ENCODE data around the gene GNAL. TPM values are rescaled to one million over a fixed set of nuclear protein-coding genes. Genes with fewer than 3 reads are reported as not detected.

The GNAL gene
- total RNA-seq, 1 experiment from 2014 or later: 0.17 TPM

DNA sequence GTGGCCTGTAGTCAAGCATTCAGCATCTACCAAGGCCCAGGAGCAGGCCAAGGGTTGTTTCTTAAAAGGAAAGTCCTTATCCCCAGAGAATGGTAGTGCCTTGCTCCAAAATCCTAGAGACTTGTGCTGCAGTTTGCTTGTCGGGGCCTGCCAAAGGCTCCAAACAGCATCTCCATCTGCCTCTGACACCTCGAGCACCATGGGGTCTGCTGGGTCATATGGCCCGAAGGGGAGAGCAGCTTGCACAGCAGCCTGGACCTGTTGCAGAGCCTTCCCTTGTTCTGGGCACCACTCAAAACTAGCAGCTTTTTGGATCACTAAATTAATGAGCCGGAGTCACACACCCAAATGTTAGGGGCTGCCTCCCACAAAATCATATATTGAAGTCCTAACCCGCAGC is 35.7 kb downstream of the GNAL start:
- no peak for DNase-seq (ENCODE audit: low read depth)

DNA sequence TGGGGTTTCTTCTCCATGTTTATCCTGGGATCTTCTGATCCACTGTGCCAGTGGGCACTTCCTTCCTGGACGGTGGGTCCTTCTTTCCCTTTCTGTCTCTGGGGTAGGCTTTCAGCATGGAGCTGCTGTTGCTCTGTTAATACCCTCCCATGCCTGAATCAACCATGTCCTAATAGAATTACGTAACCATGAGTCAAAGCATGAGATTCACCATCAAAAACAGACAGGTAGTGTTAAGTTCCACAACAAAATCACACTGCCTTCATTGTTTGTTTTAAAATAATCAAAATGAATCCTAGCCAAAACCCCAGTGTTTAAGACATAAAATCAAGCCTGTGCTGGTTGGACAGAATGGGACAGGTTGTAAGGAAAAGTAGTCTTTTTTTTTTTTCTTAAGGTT is 37.5 kb downstream of the GNAL start:
- DNase-seq (ENCODE audit: low read depth): no peak

DNA sequence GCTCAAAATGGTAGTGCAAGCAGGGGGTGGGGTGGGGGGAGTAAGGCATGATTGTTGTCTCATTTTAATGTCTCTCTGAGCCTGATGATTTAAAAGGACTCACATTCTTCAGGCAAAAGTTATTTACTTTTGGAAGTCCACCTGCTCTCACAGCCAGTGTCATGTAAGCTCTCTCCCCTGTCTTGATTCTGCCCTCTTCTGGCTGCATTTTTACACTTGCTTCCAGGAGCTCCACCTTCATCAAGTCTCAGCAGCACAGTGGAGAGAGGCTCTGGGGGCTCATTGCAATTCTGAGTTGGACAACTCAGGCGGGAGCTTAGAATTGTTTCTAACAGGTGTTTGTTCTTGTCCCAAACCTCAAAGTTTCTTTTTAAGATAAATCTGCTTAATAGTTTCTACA is 39.2 kb downstream of the GNAL start:
- peak; percentile 9 for DNase-seq (ENCODE audit: low read depth)

DNA sequence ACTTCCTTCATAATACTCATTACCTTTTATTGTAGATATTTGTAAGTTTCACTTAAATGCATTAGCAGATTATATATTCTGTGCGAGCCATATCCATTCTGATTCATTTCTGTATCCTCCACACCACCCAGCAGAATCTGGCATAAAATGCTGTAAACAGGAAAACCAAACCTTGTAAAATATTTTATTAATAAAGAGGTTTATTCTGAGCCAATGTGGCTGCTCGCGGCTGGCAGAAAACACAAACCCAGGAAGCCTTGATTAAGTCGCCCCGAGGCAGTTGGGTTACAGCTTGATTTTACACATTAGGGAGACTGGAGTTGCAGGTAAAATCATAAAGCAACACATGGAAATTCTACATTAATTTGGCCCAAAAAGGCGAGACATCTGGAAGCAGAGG is 40.5 kb downstream of the GNAL start:
- no peak for DNase-seq (ENCODE audit: low read depth)

DNA sequence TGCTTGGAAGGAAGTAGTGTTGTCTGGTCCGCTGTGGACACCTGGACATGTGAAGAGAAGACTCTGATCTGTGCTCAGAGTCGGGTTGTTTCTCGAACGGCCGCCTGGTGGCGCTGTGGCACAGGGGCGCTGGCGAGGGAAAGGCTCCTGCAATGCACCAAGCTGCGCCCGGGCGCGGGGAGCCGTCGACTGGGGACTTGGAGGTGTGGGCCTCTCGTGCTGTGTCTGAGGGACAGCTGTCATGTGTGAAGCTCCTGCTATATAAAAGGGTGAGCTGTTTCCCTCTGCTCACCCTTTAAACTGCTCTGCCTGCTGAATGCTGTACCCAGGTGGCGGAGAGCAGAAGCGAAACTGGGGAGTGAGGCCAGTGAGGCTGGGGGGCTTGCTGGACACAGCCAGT is 44.0 kb downstream of the GNAL start:
- DNase-seq (ENCODE audit: low read depth): peak; percentile 39

DNA sequence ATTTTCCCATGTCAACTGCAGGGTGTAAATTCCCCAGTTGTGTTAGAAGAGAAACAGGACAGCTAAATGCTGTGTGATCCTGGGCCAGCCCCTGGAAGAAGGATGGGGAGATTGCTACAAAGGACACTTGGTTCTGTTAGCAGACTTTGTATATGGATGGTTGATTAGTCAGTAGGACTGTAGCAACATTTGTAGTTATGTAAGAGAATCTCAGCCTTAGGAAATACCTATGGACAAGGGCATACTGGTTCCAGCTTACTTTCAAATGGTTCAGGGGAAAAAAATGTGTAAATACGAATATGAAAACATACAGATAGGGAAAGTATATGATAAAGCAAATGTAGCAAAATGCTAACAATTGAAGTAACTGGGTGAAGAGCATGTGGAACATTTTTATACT is 47.6 kb downstream of the GNAL start:
- DNase-seq (ENCODE audit: low read depth): peak; percentile 9

DNA sequence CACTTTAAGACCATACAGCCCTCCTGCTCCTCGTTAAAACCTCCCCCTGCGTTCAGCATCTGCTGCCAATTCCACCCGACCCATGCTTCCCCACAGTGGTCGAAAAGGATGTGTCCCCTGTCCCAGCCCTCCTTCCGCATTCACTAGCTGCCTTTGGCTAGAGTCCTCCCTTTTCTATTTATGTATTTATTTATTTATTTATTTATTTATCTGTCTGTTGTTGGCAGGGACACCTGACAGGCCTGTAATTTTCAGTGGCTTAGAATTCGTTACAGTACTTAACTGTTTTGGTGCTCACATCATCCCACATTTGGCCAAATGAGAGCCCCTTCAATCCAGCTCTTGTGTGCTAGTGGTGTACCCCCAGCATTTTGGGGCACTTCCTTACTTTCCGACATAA is 50.8 kb downstream of the GNAL start:
- DNase-seq (ENCODE audit: low read depth): no peak

DNA sequence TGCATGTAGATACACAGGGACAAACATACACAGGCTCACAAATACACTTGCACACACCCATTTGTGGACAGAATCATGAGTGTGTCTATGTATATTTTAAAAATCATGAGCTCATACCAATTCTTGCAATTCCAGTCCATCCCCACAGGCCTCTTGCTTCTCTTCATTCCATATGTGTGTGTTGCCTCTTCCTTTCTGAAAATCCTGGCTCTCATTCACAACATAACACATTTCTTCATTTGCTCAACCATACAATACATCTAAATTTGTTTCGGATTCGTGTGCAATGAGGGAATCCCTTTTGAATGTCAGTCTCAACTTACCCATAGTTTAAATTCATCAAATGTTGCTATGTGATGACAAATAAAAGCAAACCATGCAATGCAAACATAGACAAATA is 51.4 kb downstream of the GNAL start:
- no peak for DNase-seq (ENCODE audit: low read depth)

DNA sequence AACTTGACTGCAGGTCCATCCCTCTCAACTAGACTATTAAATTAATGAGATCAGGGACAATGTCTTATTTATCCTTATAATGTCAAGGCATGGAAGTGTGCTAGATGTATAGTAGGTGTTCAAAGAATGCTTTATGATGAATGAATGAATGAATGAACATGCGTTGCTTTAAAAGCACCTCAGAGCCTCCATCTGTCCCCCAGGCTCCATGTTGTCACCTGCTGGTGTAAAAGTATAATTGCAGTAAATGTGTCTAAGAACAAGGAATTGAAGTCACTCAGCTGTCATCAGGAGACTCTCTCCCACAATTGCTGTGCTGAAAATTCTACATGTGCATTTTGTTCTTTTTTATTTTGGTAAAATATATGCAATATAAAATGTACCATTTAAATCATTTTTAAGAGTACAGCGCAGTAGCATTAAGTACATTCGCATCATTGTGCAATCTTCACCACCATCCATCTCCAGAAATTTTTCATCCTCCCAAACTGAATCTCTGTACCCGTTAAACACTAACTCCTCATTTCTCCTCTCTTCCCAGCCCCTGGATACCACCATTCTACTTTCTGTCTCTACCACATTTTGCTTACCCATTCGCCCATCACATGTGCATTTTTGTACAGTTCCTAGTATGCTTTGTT is 52.6 kb downstream of the GNAL start:
- DNase-seq (ENCODE audit: low read depth): peak; percentile 7

DNA sequence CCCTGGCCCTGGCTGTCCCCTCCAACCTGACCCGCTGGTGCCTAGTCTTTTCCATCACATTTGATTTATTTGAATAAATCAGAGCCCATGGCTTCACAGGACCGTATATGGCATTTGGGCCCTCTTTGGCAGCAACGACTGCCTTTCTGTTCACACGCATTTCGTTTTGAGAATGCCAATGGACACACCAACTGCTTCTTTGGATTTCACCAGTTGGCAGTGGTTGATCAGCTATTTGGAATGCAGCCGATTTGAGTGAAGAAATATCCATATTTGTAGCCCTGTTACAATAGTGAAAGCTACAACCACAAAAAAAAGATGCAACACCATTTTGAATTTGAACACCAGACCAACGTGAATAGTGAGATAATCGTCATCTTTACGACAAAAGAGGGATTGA is 56.5 kb downstream of the GNAL start:
- no peak for DNase-seq (ENCODE audit: low read depth)

DNA sequence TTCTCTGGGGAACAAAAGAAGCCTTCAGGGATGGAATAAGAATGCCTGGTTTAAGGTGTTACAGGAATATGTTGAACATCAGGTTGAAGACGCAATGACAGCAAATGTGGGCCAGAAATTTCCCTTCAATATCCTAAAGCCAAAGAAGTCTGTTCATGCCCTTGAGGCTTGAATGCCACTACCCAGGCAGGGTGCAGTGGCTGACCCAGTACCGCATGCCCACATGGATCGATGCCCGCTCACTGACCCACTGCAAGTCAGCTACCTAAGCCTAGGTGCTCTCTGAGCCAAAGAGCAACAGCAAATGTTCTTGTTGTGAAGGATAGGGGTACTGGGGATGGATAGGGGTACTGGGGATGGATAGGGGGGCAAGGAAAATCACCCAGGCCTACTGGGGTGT is 58.2 kb downstream of the GNAL start:
- DNase-seq (ENCODE audit: low read depth): no peak

DNA sequence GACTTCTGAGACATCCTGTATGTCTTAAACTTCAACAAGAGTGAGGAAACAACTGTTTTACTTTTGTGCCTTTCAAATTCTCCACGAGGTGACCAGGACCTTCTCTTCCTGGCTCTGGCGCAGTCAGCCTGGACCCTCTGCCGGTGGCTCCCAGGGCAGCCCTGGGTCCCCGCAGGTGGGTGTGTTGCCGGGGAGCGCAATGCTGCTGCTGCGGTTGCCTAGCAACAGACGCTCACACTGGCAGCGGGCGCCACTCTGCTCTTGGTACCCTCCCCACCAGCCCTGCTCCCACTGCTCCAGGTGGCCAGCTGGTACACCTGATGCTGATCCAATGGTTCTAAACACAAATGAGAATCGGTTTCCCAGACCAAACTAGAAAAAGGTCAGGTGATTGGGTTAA is 58.7 kb downstream of the GNAL start:
- no peak for DNase-seq (ENCODE audit: low read depth)

DNA sequence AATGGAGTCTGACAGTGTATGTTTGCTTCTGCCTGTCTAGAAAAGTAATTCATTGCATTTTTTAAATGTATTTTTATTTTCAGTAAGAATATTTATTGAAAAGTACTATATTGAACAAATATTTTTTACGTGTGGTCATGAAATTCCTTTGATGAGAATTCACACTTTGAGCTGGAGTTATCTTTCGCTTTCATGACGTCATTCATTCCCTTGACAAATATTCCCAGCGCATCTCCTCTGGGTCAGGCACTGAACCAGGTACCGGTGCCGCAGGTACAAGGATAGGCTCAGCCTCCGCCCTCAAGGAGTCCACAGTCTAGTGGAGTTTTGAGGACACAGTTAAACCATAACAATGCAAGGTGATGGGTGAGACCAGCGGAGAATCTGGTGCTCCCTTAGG is 60.2 kb downstream of the GNAL start:
- DNase-seq (ENCODE audit: low read depth): no peak

DNA sequence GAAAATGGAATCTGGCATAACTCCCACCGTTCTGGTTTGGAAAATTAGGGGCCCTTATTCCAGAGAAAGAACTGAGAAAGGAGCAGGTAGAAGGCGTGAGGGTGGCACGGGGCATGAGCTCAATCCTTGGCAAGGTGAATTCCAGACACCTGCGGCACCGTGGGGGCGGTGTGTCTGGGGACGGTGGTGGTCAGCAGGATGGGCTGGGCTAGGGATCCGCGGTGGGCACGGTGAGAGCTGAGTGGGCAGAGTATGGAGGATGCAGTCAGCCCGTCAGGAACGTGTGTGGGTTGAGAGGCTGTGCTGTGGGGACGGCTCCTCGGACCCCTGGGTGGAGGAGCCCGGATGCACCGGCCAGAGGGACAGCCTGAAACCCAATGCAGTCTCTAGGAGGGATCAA is 61.1 kb downstream of the GNAL start:
- DNase-seq (ENCODE audit: low read depth): no peak

DNA sequence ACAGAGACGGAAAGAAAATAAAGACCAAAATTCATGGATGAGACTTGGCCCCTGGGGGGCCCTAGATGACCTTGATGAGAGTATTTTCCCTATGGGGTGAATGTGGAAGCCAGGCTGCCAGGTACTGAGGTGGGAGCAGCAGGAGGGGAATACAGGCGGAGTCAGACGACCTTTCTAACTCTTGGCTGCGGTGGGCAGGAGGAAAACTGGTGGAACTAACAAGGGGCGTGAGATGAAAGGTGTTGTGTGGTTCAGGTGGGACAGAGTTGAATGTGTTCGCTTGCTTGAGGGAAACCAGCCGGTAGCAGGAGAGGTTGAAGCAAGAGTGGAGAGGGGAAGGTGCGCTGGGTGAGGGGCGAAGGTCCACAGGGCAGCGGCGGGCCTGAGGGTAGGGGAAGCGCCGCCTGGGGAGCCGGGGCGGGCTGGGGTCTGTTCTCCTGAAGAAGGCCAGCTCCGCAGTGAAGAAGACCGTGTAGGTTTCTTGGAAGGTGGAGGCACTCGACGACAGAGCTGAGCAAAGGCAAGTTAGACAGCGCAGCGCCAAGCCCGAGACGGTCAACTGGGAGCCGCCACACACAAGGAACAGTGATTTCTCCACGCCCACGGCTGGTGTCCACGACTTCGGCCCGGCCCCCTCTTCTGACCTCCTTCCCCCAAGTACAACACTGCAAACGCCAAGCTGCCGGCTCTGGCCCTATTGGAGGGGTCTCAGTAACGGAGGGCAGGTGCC is 61.7 kb downstream of the GNAL start:
- no peak for DNase-seq (ENCODE audit: low read depth)

DNA sequence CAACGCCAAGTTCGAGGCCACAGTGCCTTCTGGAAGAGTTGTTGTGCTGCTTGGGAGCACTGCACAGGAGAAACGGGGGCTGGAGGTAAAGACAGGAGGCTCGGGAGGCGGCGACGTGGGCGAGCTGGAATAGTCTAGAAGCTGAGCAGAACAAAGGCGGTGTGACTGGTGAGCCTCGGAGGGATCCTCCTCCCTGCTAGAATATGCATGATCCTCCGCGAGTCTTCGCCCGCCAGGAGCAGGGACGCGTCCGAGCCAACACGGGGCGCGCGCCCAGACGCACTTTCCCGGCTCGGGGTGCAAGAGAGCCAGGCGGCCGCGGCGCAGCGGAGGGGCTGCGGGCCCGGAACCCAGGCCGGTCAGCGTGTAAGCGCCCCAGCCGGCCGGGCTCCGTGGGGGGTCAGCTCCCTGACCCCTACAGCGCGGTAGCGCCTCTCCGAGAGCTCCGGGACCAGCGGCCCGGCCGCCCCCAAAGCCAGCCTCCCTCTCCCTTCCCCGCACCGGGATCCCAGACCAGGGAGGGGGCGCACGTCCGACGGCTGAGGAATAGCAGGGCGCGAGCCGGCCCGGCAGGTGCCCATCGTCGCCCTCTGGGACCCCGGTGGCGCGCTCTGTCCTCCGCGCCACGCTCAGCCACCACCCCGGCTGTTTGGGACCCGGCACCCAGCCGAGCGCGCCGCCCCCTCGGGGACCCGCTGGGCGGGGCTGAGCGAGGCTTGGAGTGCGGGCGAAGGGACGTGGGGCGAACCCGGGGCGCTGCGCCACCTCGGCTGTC is 62.5 kb downstream of the GNAL start:
- DNase-seq (ENCODE audit: low read depth): no peak

DNA sequence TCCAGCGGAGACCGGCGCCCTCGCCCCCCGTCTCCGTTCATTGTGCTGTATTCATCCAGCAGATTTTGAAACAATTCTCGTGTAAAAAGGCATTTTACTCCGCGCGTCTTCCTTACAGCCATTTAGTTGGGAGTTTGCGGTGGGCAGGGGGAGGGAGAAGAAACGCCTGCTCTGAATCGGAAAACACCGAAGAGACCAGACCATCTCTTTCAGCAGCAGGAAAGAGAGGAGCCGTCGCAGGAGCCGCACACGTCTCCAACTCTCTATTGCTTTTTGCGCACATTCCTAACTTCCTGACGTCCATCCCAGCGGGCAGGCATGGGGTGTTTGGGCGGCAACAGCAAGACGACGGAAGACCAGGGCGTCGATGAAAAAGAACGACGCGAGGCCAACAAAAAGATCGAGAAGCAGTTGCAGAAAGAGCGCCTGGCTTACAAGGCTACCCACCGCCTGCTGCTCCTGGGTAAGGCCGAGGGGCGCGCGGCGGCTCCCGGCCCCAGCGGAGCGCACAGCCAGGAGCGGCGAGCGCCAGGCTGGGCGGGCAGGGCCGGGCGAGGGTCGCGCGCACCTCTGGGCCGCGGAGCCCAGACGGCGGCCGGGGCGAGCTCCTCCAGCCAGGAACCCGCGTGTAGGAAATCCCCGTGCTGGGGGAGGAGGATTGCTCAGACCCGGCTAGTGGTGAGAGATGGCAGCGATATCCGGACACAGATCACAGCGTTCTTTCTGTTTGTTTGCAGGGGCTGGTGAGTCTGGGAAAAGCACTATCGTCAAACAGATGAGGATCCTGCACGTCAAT is 63.2 kb downstream of the GNAL start:
- peak; percentile 6 for DNase-seq (ENCODE audit: low read depth)

DNA sequence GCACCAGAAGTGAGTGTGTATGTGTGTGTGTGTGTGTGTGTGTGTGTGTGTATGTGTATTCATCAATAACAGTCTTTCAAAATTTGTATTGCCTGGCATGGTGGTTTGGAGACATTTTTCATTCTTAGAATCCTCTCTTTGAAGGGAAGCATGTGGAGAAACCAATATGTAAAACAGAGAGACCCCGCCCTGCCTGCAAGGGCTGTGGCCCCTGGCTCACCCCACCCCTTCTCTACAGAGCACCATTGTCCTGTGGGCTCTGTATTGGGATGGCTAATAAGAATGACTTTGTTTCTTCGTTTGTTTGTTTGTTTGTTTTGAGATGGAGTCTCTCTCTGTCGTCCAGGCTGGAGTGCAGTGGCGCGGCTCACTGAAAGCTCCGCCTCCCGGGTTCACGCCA is 65.9 kb downstream of the GNAL start:
- DNase-seq (ENCODE audit: low read depth): no peak

DNA sequence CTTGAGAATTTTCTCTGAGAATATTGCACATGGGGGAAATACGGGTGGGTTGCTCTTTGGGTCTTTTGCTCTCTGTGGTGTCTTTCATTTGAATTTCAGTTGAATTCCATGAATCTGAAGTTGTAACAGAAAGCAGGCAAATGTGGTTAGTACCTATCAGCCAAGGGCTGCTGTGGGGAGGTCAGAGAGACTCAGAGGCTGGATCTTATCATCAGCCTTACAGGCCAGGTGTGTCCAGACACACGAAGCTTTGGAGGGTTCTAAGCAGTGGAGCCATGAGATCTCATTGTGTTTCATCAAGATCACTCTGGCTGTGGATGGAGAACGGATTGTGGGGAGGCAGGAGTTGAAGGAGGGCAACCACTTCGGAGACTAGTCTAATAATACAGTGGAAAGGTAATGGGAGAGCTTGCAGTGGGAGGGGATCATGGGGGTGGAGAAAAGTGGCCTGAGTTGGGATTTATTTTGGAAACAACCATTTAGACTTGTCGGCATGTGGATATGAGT is 68.1 kb downstream of the GNAL start:
- no peak for DNase-seq (ENCODE audit: low read depth)

DNA sequence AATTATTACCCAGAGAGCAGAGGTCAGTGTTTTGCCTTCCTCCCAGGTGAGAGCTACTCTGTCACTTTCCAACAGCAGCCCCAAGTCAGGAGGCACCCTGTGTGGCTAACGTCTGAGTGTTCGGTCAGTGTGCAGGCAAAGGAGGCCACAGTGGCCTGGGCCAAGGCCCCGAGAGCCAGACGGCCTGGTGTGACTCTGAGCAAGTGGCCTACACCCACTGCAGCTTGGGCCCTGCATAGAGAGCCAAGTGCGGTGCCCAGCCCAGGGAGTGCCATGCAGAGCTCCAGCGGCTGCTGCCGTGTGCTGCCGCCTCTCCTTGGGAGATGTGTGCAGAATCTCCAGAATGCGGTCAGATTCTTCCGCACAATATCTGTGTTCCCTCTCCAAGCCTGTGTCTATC is 70.4 kb downstream of the GNAL start:
- DNase-seq (ENCODE audit: low read depth): no peak

DNA sequence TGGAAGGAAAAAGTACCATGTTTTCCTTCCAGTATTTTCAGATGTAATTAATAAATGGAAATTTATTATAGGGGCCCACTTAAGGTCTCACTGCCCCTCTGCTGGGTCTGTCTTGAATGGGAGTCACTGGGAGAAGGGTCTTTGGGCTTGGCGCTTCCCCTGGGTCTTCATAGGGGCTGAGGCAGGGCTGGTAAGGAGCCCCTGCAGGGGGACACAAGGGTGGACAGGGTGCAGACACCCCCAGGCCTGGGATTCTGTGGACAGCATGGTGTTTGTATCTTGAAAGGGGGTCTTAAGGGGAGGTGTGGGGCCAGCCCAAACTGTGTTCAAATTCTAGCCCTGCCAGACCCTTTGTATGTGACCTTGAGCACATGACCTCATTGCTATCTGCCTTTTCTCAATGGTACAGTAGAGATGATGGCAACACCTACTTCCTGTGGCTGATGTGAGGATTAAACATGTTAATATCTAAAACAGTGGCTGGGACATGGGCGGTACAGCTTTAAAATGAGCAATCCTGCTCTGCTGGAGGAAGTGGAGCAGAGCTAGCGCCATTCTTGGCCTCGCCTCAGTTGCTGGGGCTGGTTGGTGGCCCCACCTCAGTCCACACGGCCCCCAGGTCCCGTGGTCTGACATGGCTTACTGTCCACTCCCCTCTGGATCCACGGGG is 71.6 kb downstream of the GNAL start:
- no peak for DNase-seq (ENCODE audit: low read depth)
